ENCODE results near the gene TRIM69.
"Not testable (repeated sequence)": the region's sequence is repeated elsewhere in the genome, so short reads cannot be mapped to it uniquely, and the experiment has no call there.

The TRIM69 gene

GRCh38 chr15:44718180-44718926, 18.0 kb upstream of the TRIM69 start:
- no peak overlapping the region for H3K4me3 ChIP-seq (replicated peaks; ENCODE audit: low read depth, low read length)
- TF ChIP-seq CTCF (IDR thresholded peaks at IDR 0.05; ENCODE audit: low read depth, low read length, missing control alignments) = no peak
- DNase-seq (ENCODE audit: extremely low read depth, low read depth) = no peak

GRCh38 chr15:44718927-44719292, 17.4 kb upstream of the TRIM69 start:
- TF ChIP-seq CTCF (IDR thresholded peaks at IDR 0.05; ENCODE audit: low read depth, low read length, missing control alignments) = no peak
- H3K4me3 ChIP-seq (replicated peaks; ENCODE audit: low read depth, low read length) = no peak overlapping the region
- no peak for DNase-seq (ENCODE audit: extremely low read depth, low read depth)

GRCh38 chr15:44719293-44719999, 16.9 kb upstream of the TRIM69 start:
- DNase-seq (ENCODE audit: extremely low read depth, low read depth) = no peak
- no peak for TF ChIP-seq CTCF (IDR thresholded peaks at IDR 0.05; ENCODE audit: low read depth, low read length, missing control alignments)
- no peak overlapping the region for H3K4me3 ChIP-seq (replicated peaks; ENCODE audit: low read depth, low read length)

- not testable (repeated sequence) for DNase-seq (ENCODE audit: extremely low read depth, low read depth); H3K4me3 ChIP-seq (replicated peaks; ENCODE audit: low read depth, low read length)
These were observed 16.3 kb upstream of the TRIM69 start for GRCh38 chr15:44720000-44720435.

- no peak for TF ChIP-seq CTCF (IDR thresholded peaks at IDR 0.05; ENCODE audit: low read depth, low read length, missing control alignments)
- H3K4me3 ChIP-seq (replicated peaks; ENCODE audit: low read depth, low read length) = no peak overlapping the region
- no peak for DNase-seq (ENCODE audit: extremely low read depth, low read depth)
These were observed 15.7 kb upstream of the TRIM69 start for GRCh38 chr15:44720460-44721176.

- no peak for TF ChIP-seq CTCF (IDR thresholded peaks at IDR 0.05; ENCODE audit: low read depth, low read length, missing control alignments)
- DNase-seq (ENCODE audit: extremely low read depth, low read depth) = no peak
- no peak overlapping the region for H3K4me3 ChIP-seq (replicated peaks; ENCODE audit: low read depth, low read length)
These were observed 14.3 kb upstream of the TRIM69 start for GRCh38 chr15:44722011-44722410.

- no peak for TF ChIP-seq CTCF (IDR thresholded peaks at IDR 0.05; ENCODE audit: low read depth, low read length, missing control alignments)
- H3K4me3 ChIP-seq (replicated peaks; ENCODE audit: low read depth, low read length) = no peak overlapping the region
- no peak for DNase-seq (ENCODE audit: extremely low read depth, low read depth)
These were observed 10.2 kb upstream of the TRIM69 start for GRCh38 chr15:44726136-44726535.

Data from HFF-Myc (cell line).